GM21528 (cell line): ENCODE data around the gene HMG20A.
"Not testable (repeated sequence)": the region's sequence is repeated elsewhere in the genome, so short reads cannot be mapped to it uniquely, and the experiment has no call there.

Source experiments
- ATAC-seq: cut with Tn5 transposase; IDR thresholded peaks from one replicate; pipeline ENCODE4 v1.9.1; 2021; ENCODE audit warnings: mild to moderate bottlenecking, moderate library complexity; ENCODE audit not compliant: unreplicated experiment, low FRiP score

Gene HMG20A

DNA sequence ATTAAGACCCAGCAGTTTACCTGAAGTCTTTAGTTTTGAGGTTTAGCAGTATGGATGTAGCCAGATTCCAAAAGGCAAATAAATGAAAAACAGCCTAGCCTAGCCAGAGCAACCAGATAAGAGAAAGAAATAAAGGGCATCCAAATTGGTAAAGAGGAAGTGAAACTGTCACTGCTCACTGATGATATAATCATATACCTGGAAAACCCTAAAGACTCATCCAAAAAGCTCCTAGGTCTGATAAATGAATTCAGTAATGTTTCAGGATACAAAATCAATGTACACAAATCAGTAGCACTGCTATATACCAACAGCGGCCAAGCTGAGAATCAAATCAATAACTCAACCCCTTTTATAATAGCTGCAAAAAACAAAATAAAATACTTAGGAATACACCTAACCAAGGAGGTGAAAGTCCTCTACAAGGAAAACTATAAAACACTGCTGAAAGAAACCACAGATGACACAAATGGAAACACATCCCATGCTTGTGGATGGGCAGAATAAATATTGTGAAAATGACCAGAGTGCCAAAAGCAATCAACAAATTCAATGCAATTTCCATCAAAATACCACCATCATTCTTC is 14.4 kb upstream of the HMG20A start:
- not testable (repeated sequence) for ATAC-seq

DNA sequence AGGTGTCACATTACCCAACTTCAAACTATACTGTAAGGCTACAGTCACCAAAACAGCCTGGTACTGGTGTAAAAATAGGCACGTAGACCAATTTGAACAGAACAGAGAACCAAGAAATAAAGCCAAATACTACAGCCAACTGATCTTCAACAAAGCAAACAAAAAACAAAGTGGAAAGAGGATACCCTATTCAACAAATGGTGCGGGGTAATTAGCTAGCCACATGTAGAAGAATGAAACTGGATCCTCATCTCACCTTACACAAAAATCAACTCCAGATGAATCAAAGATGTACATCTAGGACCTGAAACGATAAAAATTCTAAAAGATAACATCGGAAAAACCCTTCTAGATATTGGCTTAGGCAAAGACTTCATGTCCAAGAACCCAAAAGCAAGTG is 13.8 kb upstream of the HMG20A start:
- ATAC-seq: no peak

DNA sequence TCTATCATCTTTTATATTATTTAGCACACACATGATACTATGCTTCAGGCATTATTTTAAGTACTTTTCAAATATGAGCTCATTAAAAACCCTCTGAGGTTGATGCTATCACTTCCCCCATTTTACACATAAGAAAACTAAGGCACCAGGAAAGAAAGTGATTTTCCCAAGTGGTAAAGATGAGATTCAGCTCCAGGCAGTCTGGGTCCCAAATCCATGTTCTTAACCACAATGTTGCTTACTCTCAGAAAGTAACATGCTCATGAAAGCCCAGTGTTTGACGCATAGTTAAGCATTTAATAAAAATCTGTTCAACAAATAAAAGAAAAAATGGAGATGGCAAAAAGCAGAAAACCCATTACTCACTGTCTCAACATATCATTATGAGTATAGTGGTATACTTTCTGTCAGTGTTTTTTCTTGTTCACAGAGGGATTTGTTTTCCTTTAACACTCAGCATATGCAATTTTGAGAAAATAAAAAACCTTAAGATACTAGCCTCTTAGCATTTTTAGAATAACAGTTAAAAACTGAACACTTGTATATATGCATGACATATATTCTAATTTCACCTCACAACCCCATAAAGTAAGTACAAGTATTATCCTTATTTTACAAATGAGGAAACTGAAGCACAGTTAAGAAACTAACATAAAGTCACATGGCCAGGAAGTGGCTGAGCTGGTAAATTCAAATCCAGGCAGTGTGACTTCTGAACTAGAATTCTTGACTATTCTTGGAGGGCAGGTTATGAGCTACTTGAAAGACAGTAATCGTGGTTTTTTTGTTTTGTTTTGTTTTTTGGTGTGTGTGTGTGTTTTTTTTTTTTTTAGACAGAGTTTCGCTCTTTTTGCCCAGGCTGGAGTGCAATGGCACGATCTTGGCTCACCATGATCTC is 11.2 kb upstream of the HMG20A start:
- peak; percentile 52 for ATAC-seq

DNA sequence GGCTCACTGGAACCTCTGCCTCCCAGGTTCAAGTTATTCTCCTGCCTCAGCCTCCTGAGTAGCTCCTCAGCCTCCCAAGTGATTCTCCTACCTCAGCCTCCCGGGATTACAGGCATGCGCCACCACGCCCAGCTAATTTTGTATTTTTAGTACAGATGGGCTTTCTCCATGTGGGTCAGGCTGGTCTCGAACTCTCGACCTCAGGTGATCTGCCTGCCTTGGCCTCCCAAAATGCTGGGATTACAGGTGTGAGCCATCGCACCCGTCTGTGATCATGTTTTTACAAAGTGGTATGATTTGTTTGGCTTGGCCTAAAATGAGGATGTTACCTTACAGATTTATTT is 10.6 kb upstream of the HMG20A start:
- not testable (repeated sequence) for ATAC-seq

DNA sequence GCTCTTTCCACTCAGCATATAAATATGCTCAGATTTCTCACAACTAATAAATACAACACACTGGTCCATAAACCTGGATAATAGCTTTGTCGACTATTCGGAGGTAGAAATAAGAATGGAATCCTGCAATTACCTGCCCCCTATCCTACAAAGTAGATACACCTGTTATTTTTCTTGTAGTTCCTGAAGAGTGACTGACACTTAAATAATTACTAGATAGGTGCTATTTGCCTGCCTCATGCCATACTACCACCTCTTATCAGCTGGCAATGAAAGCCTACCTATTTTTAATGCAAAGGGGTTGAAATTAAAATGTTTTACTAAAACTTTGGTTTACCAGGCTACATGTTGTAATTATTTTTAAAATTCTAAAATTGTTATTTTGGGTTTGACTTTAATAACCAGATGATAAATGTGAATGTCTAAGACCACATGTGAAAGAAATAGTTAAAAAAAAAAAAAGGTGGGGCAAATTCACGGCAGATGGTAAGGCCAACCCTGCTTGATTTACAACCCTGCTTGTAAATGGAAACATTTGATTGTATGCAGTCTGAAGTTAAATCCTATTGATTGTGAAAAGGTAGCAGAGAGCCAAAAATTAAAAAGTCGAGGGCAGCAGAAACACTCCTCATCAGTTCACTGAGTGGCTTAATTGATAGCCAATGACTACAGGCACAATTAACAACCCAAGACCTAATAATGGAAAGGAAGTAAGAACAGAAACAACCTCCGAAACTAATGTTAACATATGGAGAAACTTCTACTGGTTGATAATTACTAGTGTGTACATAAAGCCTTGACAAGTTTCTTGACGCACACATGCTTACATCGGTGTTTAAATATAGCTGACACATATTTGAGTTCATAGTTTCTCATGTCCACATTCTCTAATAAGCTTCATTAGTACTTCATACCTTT is 9.7 kb upstream of the HMG20A start:
- ATAC-seq: no peak

DNA sequence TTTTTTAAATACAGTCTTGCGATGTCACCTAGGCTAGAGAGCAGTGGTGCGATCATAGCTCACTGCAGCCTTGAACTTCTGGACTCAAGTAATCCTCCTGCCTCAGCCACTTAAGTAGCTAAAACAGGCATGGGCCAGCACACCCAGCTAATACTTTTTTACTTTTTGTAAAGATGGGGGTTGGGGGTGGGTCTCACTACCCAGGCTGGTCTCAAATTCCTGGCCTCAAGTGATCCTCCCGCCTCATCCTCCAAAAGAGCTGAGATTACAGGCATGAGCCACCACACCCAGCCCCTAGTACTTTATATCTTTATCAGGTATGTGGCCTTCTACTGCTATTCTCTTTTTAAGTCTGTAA is 9.1 kb upstream of the HMG20A start:
- ATAC-seq: no peak

DNA sequence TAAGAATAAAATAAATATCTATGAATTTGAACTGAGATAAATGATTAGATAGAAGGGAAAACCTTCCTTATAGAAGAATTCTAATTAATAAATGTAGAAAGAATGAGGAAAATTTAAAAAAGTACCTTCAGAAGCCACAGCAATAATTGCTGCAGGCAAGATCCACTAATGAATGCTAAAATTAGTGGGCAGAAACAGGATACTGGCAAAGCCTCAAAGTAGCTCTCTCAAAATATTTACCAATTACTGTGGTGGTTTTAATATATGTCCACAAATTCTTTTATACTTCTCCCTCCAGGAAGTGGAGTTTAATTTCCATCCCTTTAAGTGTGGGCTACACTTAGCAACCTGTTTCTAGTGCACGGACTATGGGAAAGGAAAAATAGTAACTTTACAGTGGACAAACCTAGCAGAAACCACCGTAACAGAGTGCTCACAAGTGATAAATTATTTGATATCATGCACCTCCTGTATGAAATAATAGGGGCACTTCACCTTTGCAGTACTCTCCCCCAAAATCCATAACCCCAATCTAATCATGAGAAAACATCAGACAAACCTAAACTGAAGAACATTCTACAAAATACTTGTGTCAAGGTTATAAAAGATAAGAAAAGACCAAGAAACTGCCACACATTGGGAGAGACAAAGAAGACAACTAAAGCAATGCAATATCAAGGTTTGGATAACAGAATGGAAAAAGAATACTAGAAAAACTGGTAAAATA is 7.6 kb upstream of the HMG20A start:
- no peak for ATAC-seq

DNA sequence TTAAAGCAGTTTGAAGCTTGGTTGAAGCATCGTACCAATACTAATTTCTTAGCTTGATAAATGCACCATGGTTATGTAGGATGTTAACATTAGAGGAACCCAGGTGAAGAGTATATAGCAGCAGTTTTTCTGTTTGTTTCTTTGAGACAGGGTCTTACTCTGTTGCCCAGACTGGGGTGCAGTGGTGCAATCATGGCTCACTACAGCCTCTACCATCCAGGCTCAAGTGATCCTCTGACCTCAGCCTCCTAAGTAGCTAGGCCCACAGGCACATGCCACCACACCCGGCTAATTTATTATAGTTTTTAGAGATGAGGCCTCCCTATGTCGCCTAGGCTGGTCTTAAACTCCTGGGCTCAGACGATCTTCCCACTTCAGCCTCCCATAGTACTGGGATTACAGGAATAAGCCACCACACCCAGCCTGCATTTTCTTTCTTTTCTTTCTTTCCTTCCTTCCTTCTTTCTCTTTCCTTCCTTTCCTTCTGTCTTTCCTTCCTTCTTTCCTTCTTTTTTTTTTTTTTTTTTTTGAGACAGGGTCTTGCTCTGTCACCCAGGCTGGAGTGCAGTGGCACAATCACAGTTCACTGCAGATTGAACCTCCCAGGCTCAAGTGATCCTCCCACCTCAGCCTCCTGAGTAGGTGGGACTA is 6.9 kb upstream of the HMG20A start:
- no peak for ATAC-seq

DNA sequence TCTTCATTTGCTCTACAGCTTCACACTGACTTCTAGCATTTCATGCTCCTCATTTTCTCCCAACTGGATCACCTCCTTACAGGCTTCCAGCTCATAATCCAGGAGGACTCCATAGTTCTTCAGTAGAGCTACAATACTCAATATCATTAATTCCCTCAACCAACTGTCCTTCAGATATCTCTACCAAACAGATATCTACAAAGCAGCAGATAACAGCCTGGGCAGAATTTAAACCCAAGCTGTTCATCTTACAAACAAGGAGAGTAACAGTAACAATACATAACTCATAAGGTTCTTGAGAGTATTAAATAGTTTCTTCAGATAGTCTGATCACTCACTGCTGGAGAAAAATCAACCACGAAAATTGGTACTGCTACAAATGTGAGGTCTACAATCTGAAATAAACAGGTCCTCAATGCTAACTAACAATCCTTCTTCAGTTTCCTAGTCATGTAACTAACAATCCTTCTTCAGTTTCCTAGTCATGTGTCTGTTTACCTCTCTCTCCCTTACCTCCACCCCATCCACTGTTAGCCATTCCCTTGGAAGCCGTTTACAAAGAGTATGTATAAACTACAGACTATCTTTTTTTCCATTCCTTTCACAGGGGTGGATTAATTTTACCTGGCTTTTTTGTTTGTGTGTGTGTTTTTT is 5.8 kb upstream of the HMG20A start:
- no peak for ATAC-seq

DNA sequence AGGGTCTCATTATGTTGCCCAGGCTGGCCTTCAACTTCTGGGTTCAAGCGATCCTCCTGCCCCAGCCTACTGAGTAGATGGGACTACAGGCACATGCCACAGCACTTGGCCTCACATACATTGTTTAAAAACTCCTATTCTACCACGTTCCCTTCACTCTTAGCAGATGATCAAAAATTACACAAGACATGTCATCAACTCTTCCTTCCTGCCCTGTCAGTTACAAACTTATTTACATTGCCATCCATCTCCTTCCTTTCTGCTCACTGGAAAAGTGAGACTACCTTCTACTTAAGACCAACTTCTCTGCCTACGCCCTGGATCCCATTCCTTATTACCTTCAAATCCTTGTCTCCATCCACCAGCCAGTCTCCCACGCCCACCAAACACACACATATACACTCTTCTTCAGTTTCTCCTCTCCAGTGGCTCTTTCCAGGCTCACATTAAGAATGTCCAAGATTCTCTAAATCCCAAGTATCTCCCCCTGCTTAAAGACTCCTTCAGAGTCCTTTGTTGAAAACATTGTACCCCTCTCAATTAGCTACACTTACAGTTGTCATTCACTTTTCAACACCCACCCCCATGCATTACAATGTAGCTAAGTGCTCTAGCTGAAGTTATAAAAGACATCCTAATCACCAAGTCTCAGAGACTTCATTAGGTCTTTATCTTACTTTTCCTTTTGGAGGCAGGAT is 5.1 kb upstream of the HMG20A start:
- ATAC-seq: no peak

DNA sequence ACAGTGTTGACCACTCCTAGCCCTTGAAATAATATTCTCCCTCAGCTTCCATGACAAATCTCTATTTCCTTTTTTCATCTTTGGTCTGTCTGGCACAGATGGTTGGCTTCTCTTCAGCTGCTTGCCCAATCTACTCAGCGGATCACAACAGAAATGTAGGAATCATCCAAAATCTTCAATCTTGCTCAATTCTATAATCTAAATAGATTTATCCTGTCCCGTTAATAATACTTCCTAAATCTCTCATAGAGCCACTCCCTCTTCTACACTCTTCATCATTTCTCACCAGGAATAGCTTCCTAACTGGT is 4.6 kb upstream of the HMG20A start:
- ATAC-seq: no peak

DNA sequence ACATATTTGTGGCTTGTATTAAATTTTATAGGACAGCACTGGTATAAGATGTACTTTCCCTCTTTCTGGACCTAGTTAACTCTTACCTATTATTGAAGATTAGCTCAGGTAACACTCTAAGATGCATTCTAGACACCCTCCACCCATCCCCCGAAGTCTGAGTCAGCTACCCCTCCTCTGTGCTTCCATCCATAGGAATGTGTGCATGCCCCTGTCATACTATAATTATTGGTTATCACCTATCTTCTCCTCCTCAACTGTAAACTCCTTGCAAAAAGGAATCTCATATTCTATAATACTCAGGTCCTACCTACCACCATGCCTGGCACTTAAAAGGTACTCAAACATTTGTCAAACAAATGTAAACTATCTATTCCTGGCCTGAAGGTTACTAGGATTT is 3.7 kb upstream of the HMG20A start:
- no peak for ATAC-seq

DNA sequence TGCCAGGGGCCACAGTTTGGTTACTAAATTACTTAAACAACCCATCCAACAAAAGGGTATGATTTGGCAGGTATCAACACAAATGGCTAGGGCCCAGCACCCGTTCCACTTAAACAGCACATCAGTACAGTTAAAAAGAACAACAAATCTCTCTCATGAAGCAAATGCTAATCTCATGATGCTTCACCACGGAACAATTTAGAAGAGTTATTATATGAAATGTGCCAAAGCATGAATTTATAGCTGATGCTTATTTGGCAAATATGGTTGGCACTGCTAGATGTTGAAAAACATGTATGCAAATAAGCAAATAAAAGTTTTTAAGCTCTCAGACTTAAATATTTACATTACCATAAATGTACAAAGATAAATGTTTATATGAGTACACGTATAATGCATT is 3.1 kb upstream of the HMG20A start:
- no peak for ATAC-seq

DNA sequence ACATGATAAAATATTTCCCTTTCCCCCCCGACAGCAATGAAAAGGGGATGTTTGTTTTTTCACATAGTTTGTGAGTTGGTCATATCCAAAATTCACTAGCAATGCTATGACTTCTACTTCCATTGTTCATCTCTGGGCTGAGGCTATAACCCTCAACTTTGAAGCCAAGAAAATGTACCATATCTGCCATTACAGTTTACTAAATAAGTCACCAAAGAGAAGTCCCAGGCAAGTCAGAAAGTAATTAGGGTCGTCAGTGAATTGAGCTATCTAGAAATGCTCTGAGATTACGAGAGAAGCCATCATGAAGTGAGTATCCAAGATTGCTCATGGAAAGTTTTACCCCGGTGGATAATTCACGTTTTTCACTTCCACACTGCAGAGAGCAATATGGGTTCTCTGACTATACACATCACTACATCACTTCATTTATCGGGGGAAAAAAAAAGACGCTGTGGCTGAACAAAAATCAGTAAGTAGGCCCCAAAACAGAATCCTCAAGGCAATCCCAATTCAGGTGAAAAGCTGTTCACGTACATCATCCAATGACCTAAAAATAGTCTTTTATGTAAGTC is 2.2 kb upstream of the HMG20A start:
- ATAC-seq: no peak

DNA sequence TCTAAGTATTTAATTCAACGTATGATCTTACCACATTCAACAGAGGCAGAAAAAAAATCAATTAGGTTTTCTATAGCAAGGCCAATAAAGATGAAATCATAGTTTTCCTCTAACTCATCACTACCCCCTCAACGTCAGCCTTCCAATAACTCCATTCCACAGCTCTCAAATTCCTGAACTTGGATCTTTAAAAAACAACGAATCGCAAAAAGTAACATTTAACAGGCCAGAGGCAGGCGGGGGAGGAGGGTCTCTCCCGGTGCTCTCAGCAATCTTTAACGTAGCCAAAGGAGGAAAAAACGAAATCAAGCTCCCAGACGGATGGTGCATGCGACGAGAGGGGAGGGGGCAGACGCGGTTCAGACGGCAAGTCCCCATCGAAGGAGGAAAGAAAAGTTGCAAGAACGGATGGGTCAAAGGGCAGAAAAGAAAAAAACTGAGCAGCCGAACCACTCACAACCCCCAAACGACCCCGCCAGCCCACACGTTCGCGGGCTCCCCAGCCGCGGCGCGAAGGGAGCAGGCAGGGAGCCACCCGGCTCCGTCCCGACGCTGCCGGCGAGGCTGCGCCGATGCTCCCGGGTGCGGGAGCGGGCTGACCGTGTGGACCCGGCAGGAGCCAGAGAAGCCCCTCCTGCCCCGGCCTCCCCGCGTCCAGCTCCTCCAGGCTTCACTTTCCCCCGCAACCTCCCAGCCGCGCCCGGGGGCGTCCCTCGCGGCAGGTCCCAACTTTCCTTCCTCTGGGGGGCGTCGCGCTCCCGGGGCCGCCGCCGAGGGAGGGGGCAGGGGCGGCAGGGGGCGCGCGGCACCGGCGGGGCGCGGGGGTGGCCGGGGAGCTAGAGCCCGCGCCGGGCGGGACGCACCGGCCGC is 1.5 kb upstream of the HMG20A start:
- ATAC-seq: peak; percentile 6

DNA sequence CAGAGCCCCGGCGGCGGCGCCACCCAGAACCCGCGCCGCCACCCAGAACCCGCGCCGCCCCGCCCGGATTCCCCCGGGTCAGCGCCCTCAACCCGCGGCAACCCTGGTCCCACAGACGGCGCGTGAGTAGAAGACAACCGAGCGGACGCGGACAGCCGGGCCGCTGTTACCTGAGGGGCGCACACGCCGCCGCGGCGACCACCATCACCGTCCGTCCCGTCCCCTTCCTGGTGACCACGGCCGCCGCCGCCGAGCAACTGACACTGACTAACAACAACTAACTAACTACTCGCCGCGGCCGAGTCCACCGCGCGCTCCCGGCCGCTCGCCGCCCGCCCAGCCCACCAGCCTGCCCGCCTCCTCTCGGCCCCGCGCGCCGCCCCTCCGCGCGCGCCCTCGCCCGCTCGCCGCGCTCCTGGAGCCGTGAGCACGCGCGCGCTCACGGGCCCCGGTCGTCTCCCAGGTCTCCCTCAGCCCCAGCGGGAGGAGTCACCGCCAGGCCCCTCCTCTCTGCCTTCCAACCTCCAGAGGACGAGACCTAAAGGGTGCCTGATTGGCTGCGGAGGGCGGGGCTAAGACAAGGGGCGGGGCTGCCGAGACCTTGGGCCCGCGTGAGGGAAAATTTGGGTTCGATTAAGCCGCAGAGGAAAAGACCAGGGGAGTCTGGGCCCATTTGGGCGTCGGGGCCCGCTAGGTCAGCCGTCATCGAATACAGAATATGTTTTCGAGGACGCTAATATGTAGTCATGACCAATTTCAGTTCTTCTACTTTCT is 665 bp upstream of the HMG20A start, which contains the start of gene PEAK1:
TSS of gene PEAK1 (minus strand) at position 269 of the 774 bp plus-strand sequence. CDS start 238,178 bp downstream, outside the sequence.
- peak; percentile 88 for ATAC-seq

DNA sequence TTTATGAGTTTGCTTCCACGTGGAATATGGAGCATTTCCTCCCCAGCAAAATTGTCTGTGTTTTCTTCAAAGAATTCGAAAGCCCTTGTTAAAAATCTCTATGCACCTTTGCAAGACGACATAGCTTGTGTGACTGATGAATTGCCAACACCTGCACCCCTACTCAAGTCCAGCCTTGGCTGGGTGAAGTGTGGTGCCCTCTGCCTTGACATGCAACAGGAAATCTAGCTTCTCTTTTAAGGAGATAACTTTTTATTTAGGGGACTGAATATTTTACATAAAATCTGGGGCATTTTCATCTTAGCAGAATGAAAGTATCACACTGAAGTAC is 647 bp downstream of the HMG20A start:
- ATAC-seq: no peak
